Stimulated activated CD4-positive, alpha-beta T cell treated with anti-CD3 and anti-CD28 coated beads, Interleukin-1b, Interleukin-23, amount 100 ng/mL, for 4 hours (primary cell): ENCODE results near the gene GINS2.

ENCODE experiments used
- DNase-seq, 2 donors: peaks; one replicate each; pipeline ENCODE4 v3.0.0-alpha.2; 2020; ENCODE audit warnings: low read depth in 2 of 2

The GINS2 gene

DNA sequence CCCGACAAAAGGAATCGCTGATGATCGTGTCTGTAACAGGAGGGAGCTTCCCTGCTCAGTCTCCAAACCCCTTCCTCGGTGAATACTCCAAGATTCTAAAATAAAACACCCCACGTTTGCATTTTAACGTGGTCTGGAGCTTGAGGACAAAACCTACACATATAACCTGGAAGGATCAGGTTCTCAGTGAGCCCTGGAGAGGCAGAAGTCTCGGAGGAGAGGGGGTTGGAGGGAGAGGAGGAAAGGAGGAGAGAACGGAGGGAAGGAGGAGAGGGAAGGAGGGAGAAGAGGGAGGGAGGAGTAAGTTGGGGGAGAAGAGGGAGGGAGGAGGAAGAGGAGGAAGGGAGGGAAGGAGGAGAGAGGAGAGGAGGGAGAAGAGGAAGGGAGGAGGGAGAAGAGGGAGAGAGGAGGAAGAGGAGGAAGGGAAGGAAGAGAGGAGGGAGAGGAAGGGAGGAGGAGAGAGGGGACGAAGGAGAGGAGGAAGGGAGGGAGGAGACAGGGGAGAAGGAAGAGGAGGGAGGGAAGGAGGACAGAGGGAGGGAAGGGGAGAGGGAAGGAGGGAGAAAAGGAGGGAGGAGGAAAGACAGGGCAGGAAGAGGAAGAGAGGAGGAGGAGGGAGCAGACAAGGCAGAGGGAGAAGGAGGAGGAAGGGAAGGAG is 27.4 kb upstream of the GINS2 start:
- DNase-seq: no peak

DNA sequence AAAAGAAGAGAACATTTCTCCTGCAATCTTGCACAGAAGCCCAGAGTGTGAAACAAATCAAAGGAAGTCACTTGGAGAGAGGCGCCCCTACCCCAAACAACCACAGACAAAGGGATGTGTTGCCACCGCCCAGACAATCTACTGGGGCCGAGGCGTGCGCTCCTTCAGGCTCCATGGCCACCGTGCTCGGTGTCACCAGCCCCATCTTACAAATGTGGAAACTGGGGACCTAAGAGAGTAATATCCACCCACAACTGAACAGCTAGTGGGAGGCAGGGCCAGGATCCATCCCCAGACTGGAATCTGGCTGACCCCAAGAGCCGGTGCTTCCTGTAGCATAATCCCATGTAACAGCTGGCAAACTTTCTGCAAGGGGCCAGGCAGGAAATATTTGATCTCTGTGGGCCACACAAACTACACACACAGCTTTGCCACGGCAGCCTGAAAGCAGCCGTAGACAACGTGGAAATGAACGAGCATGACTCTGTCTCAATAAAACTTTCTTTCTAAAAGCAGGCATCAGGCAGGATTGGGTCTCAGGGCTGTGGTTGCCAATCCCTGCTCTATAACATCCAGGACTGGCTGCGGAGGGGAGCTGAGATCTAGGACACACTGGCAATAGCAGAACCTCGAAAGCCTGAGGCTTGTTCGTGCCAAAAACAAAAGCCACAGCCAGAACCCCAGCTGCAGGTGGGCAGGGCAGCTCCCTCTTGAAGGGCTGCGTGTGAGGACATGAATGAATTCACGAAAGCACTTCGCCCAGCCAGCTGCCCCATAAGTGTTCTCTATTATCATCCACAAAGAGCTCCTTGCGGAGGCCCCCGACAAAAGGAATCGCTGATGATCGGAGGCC is 26.6 kb upstream of the GINS2 start:
- no peak for DNase-seq

DNA sequence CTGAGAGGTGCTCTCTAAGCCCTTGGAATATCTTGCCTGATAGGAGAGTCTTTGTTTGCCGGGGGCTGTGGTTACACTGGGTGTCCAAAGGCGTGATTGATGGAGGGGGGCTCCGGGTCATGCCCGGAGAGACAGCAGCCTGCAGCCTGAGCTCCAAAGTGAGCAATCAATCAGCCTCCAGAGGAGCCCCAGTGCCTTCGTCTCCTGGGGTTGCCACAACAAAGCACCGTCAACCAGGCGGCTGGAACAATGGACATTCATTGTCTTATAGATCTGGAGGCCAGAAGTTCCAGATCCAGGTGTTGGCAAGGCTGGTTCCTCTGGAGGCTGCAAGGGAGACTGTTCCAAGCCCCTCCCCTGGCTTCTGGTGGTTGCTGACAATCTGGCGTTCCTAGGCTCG is 24.0 kb upstream of the GINS2 start:
- no peak for DNase-seq

DNA sequence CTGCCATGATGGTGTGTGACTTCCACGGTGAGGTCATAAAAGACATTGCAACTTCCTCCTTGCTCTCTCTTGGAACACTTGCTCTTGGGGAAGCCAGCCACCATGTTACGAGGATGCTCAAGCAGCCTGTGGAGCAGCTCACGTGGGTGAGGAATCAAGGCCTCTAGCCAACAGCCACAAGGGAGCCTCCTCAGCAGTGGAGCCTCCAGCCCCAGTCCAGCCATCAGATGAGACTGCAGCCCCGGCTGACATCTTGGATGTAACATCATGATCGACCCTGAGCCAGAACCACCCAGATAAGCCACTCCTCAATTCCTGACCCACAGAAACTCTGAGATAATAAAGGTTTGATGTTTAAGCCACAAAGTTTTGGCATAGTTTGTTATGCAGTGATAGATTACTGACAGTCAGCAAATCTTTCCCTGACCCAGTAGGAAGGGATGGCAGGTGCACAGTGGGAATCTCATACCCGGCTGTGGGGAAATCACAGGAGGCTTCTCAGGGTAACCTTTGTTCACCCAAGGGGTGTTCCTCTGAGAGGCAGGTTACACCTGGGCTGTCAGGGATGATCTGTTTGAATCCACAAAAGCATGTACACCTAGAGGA is 23.3 kb upstream of the GINS2 start:
- no peak for DNase-seq

DNA sequence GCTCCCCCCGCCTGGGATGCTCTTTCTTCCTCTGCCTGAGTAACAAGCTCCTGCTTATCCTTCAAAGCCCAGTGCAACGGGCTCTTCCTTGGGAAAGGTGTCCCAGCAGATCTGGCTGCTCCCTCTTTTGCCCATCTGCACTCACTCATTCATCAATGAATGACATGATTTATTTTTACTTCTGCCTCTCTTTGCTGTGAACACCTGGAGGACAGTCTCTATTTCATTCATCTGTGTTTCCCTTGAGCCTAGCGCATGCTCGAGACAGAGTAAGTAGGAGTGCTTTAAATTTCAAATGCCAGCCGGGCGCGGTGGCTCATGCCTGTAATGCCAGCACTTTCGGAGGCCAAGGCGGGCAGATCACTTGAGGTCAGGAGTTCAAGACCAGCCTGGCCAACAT is 22.0 kb upstream of the GINS2 start:
- no peak for DNase-seq

DNA sequence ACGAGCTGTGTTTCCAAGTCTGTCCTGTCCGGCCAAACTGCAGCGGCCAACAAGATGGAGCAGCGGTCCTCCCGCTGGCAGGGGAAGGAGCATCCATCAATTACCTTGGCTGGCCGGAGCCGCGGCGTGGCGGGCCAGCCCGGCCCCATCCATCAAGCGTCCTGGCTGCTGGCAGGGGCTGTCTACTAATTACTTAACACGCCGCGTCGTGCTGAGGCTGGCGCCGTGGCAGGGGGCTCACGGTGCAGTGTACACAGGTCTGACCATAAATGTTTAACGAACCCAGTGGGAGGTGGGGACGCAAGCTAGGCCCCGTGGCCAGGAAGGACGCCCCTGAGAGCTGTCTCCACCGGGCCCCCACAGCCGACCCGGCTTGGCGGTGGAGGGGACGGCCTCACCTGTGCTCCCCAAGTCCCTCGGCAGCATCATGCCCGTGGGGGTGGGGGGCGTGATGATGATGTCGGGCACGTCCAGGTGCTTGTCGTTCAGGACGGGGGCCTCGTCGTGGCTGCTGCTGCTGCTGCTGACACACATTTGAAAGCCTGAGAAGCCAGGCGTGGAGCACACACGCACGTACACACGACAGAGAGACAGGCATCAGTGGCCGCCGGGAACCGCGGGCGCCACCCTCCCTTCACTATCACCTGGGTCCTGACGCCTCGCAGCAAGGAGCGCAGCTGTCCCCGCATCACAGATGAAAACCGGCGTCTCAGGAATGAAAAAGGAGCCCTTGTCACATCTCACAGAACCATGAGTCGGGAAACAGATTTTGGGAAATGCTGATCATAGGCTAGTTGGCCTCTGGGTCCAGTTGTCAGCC is 21.2 kb upstream of the GINS2 start:
- DNase-seq: no peak

DNA sequence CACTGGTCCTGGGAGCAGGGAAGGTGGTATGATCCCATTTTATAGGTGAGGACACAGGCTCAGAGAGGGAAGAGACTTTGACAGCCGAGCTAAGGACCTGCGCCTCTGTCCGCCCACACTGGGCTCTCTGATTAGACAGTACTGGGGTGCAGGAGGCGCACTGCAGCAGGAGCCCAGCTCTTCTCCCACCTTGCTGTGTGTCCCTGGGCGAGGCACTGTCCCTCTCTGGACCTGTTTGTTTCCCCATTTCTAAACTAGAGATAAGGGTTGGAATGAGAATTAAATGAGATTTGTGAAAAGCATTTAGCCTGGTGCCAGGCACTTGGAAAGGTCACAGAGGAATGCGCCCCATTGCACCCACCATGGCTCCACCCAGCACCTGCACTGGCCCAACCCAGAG is 19.6 kb upstream of the GINS2 start:
- no peak for DNase-seq

DNA sequence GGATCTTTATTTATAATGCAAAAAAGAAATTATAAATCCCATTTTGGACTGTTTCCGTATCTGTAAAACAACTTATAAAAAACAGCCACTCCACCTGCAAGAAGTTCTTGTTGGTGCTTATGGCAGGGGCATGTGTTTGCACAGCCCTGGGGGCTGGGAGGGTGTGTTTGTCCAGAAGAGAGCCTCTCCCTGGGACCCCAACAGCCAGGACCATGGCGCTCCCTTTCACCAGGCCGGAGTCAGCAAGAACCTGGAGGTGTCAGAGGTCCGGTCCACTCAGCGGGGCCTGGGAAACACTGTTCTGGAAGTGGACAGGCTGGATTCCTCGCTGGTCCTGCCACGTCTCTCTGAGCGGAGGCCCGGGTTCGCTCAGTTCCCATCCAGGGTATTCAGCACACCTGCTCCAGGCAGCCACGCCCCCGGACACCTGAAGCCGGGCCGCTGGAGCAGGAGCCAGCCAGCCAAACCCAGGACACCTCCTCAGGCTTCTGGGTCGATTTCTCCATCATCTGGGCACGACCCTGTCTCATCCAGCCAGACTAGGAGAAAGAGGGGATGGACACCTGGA is 18.9 kb upstream of the GINS2 start:
- DNase-seq: no peak

DNA sequence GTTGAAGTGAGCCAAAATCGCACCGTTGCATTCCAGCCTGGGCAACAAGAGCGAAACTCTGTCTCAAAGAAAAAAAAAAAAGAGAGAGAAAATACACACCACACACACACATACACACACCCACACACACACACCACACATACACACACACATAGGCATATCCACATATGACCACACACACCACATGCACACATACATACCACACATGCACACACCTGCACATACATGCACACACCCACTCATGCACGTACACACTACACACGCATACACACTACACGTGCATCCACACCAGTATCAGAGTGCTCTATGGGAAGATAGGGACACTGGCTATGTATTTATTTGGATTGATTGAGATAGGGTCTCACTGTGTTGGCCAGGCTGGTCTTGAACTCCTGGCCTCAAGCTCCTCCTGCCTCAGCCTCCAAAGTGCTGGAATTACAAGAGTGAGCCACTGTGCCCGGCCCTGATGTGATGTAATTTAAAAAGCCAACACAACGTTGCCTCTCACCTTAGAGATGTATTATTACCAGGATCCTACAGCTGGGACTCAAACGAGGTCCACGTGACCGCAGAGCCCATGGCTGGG is 17.8 kb upstream of the GINS2 start:
- DNase-seq: no peak

DNA sequence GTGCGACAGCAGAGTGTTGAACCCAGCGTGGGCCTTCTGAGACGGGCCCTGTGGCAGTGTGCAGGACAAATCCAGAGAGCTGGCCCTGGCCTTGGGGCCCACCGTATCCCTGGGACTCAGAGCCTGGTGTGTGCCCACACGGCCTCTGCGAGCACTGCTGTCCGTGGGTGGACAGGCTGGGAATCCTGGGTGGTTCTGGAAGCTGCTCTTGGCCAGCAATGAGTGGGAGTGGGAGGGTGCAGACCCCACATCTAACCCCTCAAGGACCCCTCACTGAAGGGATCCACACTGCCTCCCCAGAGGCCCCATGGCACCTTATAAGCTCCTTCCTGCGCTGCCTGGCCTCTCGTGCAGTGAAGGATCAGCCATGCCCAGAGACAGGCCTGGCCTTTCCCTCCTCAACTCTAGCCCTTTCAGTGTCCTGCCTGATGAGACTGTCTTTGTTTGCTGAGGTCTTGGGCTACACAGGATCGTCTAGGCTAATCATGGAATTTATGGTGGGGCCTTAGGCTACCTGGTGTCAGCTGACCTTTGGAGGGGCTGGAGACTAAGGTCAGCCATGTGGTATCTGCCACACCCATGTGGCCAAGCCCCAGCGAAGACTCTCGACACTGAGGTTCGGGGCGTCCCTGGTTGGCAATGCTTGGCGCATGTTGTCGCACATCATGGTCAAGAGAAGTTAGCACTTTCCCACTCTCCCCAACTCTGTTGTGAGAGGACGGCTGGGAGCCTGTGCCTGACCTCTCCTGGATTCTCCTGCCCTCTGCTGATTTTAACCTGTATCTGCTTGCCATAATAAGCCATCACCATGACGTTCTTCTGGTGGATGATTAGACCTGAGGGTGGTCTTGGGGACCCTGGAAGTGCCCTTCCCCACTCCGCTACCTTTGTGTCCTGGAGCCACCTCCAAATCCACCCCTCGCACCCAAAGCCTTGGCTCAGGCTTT is 16.4 kb upstream of the GINS2 start:
- no peak for DNase-seq

DNA sequence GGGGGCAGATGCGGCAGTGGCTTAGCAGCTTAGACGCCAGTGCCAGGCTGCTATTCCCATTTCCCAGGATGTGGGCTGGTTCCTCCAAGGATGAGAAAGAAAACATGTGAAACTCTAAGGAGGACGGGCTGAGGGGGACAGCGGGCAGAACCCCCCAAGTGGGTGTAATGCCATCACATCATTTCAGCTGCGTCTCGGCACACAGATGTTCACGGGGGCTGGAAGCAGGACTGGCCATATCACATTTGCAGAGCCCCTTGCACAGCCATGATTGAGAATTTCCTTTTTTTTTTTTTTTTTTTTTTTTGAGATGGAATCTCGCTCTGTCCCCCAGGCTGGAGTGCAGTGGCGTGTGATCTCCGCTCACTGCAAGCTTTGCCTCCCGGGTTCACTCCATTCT is 15.3 kb upstream of the GINS2 start:
- DNase-seq: no peak

DNA sequence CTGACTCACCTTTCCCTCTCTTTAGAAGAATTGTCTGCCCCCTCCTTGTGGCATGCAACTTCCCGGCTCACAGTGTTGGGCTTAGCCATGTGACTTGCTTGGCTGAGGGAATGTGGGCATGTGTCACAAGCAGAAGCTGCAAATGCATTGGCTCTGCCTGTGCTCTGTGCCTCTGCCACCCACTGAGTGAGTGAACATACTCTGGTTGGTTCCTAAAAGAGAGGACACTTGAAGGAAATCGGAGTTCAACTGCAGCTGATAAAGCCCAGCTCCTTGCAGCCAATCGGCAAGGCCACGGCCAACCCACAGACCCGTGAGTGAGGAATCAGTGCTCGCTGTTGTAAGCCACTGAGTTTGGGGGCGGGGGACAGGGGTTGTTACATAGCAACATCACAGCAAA is 10.9 kb upstream of the GINS2 start:
- no peak for DNase-seq

DNA sequence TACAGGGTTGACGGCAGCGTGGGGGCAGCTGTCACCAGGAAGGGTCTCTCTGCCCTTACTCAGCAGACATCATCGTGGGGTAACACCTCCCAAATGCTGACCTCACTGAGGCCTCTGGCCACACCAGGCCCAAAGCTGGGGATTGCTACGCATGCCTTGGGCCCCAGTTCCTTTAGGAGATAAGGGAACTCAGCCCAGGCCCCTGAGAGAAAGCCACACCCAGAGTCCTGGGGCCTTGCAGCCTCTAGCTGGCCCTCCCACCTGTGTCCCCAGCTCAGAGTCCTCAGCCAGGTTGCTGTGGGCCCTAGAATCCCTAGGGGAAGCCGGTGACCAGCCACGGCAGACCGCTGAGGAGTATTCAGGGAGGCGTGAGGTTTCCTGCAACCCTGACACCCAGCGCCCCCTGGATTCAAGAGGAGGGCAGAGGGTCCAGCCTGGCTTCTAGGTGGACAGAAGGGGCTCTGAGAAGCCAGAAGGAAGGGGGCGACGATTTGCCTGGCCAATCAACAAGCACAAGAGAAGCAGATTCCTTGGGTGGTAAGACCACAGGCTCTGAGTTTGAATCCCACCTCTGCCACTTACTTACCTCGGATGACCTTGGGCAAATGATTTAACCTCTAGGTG is 10.3 kb upstream of the GINS2 start:
- DNase-seq: no peak

DNA sequence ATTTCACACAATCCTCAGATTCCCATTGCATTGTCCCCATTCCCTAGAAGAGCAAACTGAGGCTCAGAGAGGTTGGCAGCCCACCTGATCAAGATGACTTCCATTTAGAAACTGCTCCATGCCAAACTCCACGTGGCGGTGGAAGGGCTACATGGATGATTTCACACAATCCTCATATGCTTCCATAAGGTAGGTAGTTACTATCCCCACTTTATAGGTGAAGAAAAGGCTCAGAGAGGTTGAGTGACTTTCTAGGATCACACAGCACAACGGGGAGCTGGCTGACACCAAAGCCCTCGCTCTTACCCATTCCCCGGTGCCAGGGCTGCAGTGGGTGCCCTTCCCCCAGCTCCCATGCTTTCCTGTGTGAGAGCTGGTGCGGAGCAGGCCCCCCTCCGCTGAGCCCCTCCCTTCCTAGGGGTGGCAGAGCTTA is 9.7 kb upstream of the GINS2 start:
- DNase-seq: no peak

DNA sequence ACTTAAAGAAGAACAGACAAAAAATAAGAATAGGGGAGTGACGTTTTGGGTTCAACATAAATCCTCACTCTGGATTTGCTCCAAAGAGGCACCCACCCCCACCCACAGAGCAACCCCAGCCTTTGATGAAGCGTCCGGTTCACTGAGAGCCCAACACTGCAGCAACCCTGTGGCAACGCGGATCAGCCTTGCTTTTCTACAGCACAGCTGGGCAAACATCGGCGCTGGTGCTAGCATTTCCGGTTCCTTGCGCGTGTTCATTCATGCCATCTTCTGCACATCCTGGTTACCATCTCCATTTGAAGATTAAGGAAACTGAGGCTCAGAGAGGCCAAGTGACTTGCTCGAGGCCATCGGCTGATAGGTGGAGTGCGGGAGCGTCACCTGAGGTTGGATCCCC is 8.7 kb upstream of the GINS2 start:
- DNase-seq: no peak

DNA sequence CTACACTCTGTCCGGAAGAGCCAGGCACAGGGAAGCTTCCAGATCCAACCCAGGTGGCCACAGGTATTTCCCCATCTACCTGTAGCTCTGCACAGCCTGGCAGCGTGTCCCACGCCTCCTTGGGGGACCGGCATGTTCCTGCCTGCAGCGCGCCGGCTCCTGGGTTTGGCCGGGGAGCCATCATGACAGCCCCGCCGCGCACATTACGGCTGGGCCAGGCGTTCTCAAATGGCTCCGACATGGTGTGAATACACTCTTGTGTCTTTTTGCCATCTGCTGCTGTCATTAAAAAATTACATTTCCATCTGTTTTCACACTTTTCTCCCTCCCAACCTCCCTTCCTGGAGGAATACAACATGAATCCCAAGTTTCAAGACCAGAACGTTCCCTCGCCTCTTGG is 8.0 kb upstream of the GINS2 start:
- no peak for DNase-seq

DNA sequence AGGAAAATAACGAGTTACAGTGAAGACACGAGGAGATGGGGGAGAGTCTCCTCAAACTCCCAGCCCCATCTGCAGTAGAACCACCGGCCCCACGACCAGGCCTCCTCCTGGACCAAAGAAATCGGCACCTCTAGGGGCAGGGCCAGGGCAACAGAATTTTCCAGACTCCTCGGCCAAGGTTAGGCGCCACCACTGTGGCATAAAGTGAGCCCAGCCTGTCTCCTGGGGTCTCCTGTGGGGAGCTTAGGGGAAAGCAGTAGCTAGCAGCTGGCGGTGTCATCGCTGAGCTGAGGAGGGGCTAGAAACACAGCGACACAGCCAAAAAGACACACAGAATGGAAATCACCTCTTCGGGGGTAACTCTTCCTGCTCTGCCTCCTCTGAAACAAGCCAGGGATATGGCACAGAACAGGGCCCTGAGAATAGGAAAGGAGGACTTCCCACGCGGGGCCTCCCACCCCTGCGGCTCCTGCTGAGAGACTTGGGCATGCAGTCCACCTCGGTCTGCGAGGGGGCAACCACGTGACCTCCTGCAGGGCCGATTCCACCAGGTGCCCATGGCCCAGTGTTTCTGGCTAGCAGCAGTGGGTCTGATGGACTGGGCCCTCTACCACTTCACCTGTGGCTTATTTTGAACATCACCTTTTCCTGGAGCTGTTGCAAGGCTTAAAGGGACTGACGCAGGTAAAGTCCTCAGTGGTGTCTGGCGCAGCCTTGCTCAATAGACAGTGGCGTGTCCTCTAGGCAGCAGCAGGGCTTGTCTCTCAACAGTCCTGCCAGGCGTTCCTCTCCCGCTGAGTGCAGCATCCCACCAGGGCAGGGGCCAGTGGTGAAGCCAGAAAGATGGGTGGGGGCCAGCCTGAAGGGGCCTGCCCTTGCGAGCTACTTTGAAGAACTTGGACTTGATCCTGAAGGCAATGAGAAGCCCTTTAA is 6.7 kb upstream of the GINS2 start:
- DNase-seq: no peak

DNA sequence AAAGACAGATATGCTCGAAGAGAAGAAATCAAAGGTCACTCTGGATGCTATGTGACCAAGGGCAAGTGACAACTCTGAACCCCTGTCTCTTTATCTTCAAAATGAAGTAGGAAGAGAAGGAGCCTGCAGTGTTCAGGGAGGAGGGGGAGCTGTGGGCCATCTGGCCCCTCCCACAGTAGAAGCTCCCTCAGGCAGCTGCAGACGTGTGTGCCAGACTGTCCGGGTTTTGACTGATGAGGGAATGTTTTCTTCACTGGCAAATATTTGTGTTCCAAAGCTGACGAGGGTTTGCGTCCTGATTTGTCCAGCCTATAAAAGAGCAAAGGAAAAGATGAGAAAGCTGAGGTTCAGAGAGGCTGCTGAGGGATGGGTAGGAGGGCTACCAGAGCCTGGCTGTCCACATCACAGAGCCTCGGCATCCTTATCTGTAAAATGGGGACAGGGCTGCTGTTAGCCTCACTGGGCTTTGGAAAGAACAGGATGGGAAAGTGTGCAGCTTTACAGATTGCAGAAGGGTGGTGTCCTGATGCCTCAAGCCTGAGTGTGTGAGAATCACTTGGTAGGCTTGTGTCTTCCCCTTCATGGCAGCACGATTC is 1.8 kb upstream of the GINS2 start:
- DNase-seq: no peak
